GM04504 (cell line): ENCODE measurements around the gene RBP3.
A peak's percentile ranks its signal among the peaks of the same experiment; 100 is the strongest.

Experiments used
- DNase-seq: peaks from one replicate; pipeline ENCODE4 v3.0.0-alpha.2; 2012; ENCODE audit warnings: low read depth

The RBP3 gene

DNA sequence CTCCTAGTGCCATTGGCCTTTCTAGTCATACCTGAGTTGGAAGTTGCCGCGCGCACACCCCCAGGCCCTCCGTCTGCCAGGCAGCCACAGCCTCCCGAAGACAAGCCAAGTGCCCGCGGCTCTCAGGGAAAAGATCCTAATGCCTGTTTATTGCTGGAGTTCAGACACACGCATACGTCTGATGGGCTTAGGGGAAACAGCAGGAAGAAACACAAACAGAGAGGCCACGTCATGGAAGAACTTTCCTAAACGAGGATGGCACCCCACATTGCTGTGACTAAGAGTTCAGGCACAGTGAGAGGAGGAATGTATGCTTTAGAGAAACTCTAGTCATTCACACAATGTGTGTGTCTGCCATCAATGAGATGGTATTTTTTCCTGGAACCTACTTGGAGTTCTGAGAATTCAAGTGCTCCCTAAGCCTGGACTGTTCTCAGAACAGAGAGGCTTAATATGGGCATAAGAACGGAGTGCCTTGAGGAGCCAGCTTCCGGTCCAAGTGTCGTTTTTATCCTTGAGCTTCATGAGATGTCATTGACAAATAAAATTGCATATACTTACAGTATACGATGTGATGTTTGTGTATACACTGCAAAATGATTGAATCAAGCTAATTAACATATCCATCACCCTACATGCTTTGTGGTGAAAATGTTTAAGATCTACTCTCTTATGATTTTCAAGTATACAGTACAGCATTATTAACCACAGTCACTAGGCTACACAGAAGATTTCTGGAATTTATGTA, 11.6 kb upstream of the RBP3 start:
- DNase-seq, result no peak

DNA sequence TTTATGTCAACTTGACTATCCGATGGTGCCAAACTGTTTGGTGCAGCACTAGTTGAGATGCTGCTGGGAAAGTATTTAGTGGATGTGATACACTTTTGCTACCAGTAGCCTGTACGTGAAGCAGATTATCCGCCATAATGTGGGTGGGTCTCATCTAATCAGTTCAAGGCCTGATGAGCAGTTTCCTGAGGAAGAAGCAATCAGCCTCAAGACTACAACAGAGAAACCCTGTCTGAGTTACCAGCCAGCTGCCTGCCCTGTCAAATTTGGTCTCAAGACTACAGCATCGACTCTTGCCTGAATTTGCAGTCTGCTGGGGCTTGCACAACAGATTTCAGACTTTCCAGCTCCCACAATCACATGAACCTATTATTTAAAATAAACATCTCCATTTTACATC, 10.9 kb upstream of the RBP3 start:
- no peak for DNase-seq

DNA sequence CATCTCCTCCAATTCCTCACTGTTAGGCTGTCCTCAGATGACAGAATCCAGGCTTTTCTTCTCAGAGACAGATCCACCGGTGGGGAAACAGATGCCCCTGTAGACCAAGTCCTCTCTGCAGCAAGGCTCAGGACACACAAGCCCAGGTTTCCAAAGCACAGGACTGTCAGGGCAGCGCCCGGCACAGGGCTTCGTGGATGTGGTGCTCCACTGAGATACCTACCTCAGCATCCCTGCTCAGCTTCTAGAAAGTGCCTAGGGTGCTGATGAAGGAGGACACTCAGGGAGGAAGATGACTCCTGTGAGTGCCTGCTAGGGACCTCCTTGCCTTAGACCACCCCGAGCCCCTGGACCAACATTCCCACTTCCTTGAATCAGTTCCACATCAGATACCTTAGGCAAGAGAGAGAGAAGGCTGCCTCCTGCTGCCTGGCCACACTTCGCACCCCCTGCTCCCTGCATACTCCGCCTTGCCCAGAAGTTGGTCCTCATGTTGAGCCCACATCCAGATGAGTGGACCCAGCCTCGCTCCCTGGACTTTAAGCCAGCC, 8.9 kb upstream of the RBP3 start:
- no peak for DNase-seq

DNA sequence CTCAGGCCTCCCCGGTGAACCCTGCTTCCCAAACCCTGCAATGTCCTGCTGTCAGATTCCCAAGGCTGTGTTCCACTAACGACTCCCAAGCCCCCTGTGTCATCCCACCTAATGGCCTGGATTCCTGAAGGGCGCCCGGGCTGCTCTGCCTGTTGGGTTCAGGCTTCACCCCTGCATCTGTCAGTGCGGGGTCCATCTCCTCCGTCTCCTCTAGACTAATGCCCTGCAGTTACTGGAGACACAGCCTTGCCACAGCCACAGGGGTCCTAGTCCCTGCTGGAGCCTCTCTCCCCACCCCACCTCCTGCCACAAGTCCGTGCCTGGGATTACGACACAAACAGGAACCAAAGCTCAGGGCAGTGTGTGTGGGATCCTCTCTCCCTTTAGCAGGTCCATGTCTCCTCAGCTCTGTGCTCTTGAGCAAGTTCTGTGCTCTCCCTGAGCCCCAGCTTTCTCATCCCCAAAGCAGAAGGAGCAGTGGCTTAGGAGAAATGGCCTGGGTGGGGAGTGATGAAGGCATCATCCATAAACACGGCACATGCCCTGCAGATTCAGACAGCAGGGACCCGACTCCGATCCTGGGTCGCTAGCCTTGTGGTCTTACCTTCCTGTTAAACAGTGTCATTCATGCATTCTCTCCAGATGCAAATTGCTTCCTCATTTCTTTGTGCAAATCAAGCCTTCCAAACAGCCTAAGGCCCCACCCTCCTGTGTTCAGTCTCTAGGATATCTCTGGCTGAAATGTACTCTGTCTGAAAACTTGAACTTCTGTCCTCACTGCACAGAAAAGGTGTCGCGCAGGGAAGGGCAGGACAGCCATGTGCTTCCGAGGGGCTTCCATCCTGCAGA, 8.2 kb upstream of the RBP3 start:
- no peak for DNase-seq

DNA sequence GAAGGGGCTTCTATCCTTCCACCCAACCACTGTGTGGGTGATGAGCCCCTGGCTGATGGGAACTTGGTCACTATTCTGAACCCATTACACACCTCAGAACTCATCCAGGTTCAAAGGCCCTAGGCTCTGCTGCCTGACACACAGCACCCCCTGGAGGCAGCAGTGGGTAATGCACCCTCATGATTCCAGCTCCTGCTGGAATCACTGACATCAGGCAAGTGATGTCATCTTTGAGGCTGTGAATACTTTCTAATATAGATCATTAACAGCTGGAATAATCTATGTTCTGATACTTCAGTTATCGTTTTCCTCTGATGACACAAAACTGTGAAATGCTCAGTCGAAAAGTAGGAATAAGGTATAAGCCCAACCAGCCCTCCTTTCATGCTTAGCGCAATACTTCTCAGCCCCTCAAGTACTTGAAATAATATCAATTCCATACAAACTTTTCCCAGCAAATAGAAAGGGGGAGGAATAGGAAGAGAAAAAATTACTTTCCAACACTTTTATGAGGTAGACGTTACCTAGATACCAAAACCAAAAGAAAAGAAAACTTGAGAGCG, 7.5 kb upstream of the RBP3 start:
- DNase-seq, result peak; percentile 20

DNA sequence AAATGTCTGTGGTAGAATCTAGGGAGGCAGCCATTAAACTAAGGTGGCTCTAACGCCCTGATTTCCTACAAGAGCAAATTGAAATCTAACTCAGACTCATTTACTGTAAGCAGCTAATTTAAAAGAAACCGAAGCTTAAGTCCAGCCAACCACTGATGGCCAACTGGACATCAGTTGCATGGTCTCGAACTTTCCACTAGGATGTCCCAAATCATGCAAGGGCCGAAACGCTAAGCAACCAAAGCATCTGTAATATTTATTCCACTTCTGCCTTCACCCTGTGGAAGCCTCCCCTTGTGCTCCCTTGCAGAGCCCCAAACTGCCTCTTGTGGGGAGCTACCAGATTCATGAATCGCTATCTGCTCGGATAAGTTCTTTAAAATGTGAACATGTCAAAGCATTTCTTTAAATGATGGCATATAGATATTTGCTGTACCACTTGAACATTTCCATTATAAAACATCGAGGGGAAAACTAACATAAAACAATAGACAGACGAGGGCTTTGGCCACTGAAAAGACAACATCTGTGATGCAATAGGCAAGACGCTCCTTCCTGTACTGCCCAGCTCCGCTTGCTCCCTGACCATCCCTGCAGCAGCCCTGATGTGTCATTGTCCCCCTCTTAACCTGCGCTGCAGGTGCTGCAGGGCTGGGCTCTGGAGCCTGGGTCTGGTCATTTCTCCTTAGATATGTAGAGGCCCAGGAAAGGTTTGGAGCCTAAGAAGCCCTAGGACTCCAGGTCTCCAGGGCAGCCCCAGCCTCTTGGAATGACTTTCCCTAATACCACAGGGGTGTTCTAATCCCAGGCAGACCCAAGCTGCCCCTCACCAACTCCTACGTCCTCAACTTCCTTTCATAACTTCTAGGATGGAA, 2.9 kb upstream of the RBP3 start:
- DNase-seq, result no peak

DNA sequence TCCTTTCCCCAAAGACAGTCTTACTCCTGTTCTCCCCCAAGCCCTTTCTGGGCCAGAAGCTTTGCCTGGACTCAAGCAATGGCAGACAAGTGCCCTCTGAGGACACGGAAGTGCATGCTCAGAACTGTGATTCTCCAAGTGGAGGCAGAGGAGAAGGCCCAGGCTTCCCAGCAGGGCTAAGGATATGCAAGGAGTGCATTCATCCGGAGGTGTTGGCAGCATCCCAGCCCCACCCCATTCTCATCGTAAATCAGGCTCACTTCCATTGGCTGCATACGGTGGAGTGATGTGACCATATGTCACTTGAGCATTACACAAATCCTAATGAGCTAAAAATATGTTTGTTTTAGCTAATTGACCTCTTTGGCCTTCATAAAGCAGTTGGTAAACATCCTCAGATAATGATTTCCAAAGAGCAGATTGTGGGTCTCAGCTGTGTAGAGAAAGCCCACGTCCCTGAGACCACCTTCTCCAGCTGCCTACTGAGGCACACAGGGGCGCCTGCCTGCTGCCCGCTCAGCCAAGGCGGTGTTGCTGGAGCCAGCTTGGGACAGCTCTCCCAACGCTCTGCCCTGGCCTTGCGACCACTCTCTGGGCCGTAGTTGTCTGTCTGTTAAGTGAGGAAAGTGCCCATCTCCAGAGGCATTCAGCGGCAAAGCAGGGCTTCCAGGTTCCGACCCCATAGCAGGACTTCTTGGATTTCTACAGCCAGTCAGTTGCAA, 1.4 kb upstream of the RBP3 start:
- no peak for DNase-seq

DNA sequence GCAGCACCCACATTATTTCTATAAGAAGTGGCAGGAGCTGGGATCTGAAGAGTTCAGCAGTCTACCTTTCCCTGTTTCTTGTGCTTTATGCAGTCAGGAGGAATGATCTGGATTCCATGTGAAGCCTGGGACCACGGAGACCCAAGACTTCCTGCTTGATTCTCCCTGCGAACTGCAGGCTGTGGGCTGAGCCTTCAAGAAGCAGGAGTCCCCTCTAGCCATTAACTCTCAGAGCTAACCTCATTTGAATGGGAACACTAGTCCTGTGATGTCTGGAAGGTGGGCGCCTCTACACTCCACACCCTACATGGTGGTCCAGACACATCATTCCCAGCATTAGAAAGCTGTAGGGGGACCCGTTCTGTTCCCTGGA, 874 bp upstream of the RBP3 start:
- DNase-seq, result no peak

DNA sequence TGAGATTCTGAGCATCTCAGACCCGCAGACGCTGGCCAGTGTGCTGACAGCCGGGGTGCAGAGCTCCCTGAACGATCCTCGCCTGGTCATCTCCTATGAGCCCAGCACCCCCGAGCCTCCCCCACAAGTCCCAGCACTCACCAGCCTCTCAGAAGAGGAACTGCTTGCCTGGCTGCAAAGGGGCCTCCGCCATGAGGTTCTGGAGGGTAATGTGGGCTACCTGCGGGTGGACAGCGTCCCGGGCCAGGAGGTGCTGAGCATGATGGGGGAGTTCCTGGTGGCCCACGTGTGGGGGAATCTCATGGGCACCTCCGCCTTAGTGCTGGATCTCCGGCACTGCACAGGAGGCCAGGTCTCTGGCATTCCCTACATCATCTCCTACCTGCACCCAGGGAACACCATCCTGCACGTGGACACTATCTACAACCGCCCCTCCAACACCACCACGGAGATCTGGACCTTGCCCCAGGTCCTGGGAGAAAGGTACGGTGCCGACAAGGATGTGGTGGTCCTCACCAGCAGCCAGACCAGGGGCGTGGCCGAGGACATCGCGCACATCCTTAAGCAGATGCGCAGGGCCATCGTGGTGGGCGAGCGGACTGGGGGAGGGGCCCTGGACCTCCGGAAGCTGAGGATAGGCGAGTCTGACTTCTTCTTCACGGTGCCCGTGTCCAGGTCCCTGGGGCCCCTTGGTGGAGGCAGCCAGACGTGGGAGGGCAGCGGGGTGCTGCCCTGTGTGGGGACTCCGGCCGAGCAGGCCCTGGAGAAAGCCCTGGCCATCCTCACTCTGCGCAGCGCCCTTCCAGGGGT, 703 bp downstream of the RBP3 start:
- no peak for DNase-seq

DNA sequence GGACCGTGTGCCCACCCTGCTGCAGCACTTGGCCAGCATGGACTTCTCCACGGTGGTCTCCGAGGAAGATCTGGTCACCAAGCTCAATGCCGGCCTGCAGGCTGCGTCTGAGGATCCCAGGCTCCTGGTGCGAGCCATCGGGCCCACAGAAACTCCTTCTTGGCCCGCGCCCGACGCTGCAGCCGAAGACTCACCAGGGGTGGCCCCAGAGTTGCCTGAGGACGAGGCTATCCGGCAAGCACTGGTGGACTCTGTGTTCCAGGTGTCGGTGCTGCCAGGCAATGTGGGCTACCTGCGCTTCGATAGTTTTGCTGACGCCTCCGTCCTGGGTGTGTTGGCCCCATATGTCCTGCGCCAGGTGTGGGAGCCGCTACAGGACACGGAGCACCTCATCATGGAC, 1.4 kb downstream of the RBP3 start:
- no peak for DNase-seq

DNA sequence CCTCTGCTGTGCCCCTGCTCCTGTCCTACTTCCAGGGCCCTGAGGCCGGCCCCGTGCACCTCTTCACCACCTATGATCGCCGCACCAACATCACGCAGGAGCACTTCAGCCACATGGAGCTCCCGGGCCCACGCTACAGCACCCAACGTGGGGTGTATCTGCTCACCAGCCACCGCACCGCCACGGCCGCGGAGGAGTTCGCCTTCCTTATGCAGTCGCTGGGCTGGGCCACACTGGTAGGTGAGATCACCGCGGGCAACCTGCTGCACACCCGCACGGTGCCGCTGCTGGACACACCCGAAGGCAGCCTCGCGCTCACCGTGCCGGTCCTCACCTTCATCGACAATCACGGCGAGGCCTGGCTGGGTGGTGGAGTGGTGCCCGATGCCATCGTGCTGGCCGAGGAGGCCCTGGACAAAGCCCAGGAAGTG, 1.8 kb downstream of the RBP3 start:
- DNase-seq, result no peak

DNA sequence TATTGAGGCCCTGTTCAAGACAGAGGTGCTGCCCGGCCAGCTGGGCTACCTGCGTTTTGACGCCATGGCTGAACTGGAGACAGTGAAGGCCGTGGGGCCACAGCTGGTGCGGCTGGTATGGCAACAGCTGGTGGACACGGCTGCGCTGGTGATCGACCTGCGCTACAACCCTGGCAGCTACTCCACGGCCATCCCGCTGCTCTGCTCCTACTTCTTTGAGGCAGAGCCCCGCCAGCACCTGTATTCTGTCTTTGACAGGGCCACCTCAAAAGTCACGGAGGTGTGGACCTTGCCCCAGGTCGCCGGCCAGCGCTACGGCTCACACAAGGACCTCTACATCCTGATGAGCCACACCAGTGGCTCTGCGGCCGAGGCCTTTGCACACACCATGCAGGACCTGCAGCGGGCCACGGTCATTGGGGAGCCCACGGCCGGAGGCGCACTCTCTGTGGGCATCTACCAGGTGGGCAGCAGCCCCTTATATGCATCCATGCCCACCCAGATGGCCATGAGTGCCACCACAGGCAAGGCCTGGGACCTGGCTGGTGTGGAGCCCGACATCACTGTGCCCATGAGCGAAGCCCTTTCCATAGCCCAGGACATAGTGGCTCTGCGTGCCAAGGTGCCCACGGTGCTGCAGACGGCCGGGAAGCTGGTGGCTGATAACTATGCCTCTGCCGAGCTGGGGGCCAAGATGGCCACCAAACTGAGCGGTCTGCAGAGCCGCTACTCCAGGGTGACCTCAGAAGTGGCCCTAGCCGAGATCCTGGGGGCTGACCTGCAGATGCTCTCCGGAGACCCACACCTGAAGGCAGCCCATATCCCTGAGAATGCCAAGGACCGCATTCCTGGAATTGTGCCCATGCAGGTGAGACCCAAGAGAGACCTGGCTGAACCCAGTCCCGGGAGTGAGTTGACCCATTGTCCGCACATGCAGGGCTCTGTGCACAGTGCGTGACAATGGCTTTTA, 2.8 kb downstream of the RBP3 start:
- no peak for DNase-seq

DNA sequence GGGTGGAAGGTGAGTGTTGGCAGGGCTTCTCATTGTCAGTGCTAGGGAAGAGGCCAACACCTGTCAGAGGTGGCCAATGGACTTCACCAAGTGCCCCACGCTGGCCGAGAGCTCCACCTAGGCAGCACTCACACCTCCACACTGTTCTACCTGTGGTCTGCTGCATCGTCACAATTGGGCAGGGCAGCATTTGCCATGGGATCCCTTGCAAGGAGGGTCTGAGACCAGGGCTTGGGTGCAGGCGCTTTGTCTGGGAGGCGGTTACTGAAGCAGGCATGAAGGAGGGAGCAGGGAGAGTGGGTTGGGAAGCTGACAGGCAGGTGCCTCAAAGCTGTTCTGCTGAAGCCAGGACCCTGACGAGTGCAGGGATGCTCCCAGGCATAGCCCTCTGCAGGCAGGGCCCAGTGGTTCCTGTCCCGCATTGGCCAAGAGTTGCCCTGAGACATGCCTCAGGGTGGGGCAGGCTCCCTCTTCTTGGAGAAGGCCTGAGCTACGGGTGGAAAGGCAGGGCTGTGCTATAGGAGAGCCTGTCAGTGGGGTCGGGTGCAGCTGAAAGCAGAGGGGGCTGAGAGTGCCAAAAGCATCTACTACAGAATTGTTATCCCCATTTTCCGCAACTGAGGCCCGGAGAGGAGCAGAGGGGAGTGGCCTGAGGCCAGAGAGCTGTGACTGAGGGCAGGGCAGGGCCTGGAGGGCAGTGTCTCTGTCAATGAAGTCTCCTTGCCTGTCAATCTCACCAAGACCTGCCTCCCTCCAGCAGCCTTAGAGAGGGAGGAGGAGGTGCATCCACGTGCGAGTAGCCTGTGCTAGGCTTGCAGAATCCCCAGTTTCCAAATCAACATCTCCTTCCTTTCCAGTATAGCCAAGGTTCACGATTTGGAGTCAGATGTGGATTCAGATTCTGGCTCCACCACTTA, 4.0 kb downstream of the RBP3 start:
- no peak for DNase-seq

DNA sequence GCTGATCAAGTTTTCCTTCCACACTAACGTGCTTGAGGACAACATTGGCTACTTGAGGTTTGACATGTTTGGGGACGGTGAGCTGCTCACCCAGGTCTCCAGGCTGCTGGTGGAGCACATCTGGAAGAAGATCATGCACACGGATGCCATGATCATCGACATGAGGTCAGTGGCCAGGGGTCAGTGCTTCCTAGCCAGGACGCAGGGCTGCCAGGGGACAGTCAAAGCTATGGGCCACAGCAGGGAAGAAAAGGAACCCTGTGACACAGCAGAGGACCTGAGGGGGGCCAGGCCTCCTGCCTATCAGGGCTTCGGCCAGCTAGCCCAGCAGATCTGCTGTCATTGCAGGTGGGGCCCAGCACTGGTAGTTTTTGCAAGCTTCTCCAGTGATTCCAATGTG, 5.2 kb downstream of the RBP3 start:
- DNase-seq, result no peak

DNA sequence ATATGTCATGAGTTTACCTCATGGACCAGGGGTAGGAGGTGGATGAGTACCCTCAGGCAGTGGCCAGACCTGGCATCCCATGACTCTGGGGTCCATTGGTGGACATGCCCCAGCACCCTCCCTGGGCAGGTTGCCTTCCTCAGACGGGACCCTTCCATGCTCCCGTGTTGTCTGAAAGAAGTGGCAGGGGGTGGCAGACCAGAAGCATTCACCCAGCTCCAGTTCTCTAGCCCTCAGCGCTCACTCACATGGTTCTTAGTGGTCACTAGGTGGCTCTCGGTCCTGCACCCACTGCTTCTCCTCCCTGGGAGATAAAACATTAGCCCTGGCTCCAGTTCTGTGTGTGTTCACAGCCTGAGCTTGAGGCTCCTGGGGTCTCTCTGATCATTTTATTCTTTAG, 6.0 kb downstream of the RBP3 start:
- no peak for DNase-seq

DNA sequence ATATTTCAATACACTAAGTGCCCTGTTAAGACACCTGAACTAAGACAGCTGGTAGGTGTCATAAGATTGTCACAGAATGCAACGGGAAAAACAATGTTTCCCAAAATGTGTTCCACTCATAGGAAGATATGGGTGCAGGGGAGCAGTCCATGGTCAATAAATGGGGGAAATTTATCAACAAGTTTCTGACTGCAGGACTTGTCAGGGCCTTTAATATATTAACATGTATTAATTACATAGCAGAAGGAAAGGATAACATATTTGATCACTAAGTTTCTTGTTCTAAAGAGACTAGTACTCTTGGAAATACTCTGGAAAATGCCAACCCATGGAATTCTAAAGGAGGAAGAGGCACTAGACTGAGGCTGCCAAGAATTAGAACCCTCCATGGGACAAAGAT, 6.7 kb downstream of the RBP3 start:
- no peak for DNase-seq

DNA sequence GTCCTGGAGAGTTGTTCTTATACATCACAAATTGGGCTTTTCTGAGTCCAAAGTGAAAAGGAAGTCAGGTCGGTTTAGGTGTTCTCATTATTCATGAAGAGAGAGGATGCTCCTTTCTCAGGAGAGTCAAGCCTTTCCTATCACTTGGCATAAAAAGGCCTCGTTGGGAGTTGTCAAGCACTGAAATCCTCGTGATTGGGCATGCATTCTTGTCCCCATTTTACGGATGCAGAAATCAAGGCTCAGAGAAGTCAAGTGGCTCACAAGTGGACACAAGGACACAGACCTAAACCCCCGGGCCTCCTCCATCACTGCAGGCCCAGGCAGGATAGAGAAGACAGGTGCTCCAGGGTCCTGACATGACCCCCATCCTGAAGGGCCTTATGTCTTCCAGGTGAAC, 8.5 kb downstream of the RBP3 start:
- no peak for DNase-seq

DNA sequence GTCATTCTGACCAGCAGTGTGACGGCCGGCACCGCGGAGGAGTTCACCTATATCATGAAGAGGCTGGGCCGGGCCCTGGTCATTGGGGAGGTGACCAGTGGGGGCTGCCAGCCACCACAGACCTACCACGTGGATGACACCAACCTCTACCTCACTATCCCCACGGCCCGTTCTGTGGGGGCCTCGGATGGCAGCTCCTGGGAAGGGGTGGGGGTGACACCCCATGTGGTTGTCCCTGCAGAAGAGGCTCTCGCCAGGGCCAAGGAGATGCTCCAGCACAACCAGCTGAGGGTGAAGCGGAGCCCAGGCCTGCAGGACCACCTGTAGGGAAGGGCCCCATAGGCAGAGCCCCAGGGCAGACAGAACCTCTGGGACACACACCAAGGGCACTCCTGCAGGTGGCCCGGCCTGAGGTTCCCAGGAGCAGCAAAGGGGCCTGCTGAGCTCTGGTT, 9.0 kb downstream of the RBP3 start:
- no peak for DNase-seq
